ENCODE measurements around the gene RBFOX2. TPM values are rescaled to one million over a fixed set of nuclear protein-coding genes. Genes with fewer than 3 reads are reported as not detected.

RBFOX2 gene
- total and polyA plus RNA-seq, 2 of the 13 experiments (the other 11 are each of a cell fraction or from before 2014, with no cell fraction given), result 37.3 to 40.4 TPM

GRCh38 chr22:35758394-35758793 lies 270.2 kb downstream of the RBFOX2 start:
- Histone ChIP-seq H3K4me2 (ENCODE audit: low read depth, low read length) (no peak overlapping the region), H3K9ac (ENCODE audit: insufficient read depth, low read depth, low read length) (no peak overlapping the region), H4K20me1 (ENCODE audit: insufficient read depth, low read length) (no peaks in the 10 kb centered on the region), H3K79me2 (ENCODE audit: insufficient read depth, low read length) (no peaks in the 10 kb centered on the region), H3K4me1 (ENCODE audit: insufficient read depth, low read length) (peaks cover 8% of the 10 kb centered on the region), H3K36me3 (replicated peaks in 1 of 2; ENCODE audit: control insufficient read depth in 1 of 2, insufficient read depth in 2 of 2, low read length in 2 of 2) (peaks cover 8 to 17% of the 10 kb centered on the region in 2 experiments; a peak in 4 of 5 replicates), H2AFZ (ENCODE audit: low read length) (no peak overlapping the region), H3K9me3 (ENCODE audit: low read length) (no peaks in the 10 kb centered on the region), H3K27me3 (ENCODE audit: control insufficient read depth in 1 of 2, insufficient read depth in 2 of 2, low read length in 2 of 2) (no peaks in the 10 kb centered on the region), H3K4me3 (replicated peaks in 1 of 3; ENCODE audit: insufficient read depth in 1 of 3, low read depth in 2 of 3, low read length in 3 of 3) (no peak overlapping the region), H3K27ac (ENCODE audit: extremely low read length, insufficient read depth, low read length) (no peak overlapping the region)
- FAIRE-seq (no peak), DNase-seq (ENCODE audit: low spot score) (no peak), ATAC-seq (no peak)
- CTCF ChIA-PET (ENCODE audit: low intra/inter-chr PET ratio, low total read pairs), result no interaction called here
- POLR2A ChIA-PET, result no interaction called here
- 100% methylated on average over 1 of the region's 1 CpG for WGBS (ENCODE audit: low lambda C conversion rate)
- in situ Hi-C loops (cut with HindIII; ENCODE audit: extremely low pct_ligation_motif_present, low pct_unique_long_range_greater_than_20kb), result no loop called here
- no TSS peak for BruUV-seq (replicated peaks)
- intact Hi-C loops (cut with micrococcal nuclease; ENCODE audit: unreplicated experiment), result no loop called here
- peak; percentile 12; the same call in 1 of the 2 replicates for TF ChIP-seq NR2F6 (IDR thresholded peaks at IDR 0.05)
- no peak for TF ChIP-seq NR2F6 (CRISPR knock-in tag; IDR thresholded peaks at IDR 0.05)
- TF ChIP-seq ZSCAN31 (CRISPR knock-in tag; IDR thresholded peaks at IDR 0.05; ENCODE audit: low read depth), result no peak

DNA sequence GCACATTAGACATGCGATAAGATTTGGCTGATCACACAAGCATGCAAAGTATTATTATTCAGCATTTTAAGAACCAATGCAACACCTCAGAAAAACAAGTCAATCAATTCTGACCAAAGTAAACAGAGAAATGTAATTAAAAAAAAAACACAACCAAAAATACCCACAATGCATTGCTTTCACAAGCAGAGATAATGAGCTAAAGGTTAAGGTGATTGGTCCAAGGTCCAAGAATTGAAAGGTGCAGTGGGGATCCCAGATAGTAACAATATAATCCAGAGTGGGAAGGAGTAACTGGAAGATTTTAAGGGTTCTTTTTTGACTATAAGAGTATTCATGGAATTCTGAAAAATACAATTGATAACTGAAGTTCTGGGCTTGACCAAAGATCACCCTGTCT lies 271.9 kb downstream of the RBFOX2 start:
- Histone ChIP-seq H3K27ac (ENCODE audit: extremely low read length, insufficient read depth, low read length) (no peak overlapping the region), H2AFZ (ENCODE audit: low read length) (no peak overlapping the region), H3K4me1 (ENCODE audit: insufficient read depth, low read length) (peaks cover 8% of the 10 kb centered on the region), H3K4me2 (ENCODE audit: low read depth, low read length) (no peak overlapping the region), H3K9ac (ENCODE audit: insufficient read depth, low read depth, low read length) (no peak overlapping the region), H3K27me3 (ENCODE audit: control insufficient read depth in 1 of 2, insufficient read depth in 2 of 2, low read length in 2 of 2) (no peaks in the 10 kb centered on the region), H3K36me3 (replicated peaks in 1 of 2; ENCODE audit: control insufficient read depth in 1 of 2, insufficient read depth in 2 of 2, low read length in 2 of 2) (peaks cover 8 to 13% of the 10 kb centered on the region in 2 experiments; a peak in 4 of 5 replicates), H3K9me3 (ENCODE audit: low read length) (no peaks in the 10 kb centered on the region), H4K20me1 (ENCODE audit: insufficient read depth, low read length) (no peaks in the 10 kb centered on the region), H3K79me2 (ENCODE audit: insufficient read depth, low read length) (no peaks in the 10 kb centered on the region), H3K4me3 (replicated peaks in 1 of 3; ENCODE audit: insufficient read depth in 1 of 3, low read depth in 2 of 3, low read length in 3 of 3) (no peak overlapping the region)
- 98% methylated on average over 1 of the region's 1 CpG for WGBS (ENCODE audit: low lambda C conversion rate)
- in situ Hi-C loops (cut with HindIII; ENCODE audit: extremely low pct_ligation_motif_present, low pct_unique_long_range_greater_than_20kb) (no loop called here), intact Hi-C loops (cut with micrococcal nuclease; ENCODE audit: unreplicated experiment) (no loop called here)
- ATAC-seq (no peak), FAIRE-seq (no peak), DNase-seq (ENCODE audit: low spot score) (no peak)
- CTCF ChIA-PET (ENCODE audit: low intra/inter-chr PET ratio, low total read pairs), result no interaction called here
- no peak for TF ChIP-seq IKZF1 (IDR thresholded peaks at IDR 0.05)
- no peak for TF ChIP-seq ZNF318 (CRISPR knock-in tag; IDR thresholded peaks at IDR 0.05)
- 0 out of 2 replicates have a peak, but pooled peaks have one; percentile 27 for TF ChIP-seq ZNF143 (CRISPR knock-in tag; IDR thresholded peaks at IDR 0.05)
- peak; percentile 45; the same call in 1 of the 2 replicates for TF ChIP-seq HNF4A (CRISPR knock-in tag; IDR thresholded peaks at IDR 0.05)
- TF ChIP-seq PRMT3 (CRISPR knock-in tag; IDR thresholded peaks at IDR 0.05; ENCODE audit: borderline replicate concordance, low read depth), result no peak
- POLR2A ChIA-PET, result no interaction called here
- no TSS peak for BruUV-seq (replicated peaks)
